Psoas muscle (tissue), 8 donors: ENCODE measurements around the gene TRPV5. TPM values are rescaled to one million over a fixed set of nuclear protein-coding genes. Genes with fewer than 3 reads are reported as not detected.

Experiments
- ATAC-seq, 4 donors: fragments of 200-7000 bp; cut with Tn5 transposase; one replicate each; pipeline ENCODE4 v1.9.1; 2020; ENCODE audit warnings: moderate library complexity in 3 of 4, mild to moderate bottlenecking in 2 of 4
- DNase-seq, 2 donors: peaks; one replicate each; pipeline ENCODE4 v3.0.0-alpha.2; 2020
- H3K27ac ChIP-seq: fragments of 200-600 bp; one replicate; pipeline ENCODE4 v1.8.0; 2022
- H3K27me3 ChIP-seq, 3 donors: fragments of 200-600 bp in 1 of 3; one replicate each; pipeline versions ENCODE4 v1.6.1 to v1.8.0; 2013 to 2022; ENCODE audit warnings: low read length in 2 of 3, mild to moderate bottlenecking in 2 of 3, moderate library complexity in 1 of 3; ENCODE audit not compliant: insufficient read depth in 3 of 3
- H3K36me3 ChIP-seq, 2 donors: fragments of 200-600 bp in 1 of 2; one replicate each; pipeline versions ENCODE4 v1.6.1 to v1.8.0; 2013 to 2022; ENCODE audit warnings: low read depth in 1 of 2, mild to moderate bottlenecking in 1 of 2, moderate library complexity in 1 of 2; ENCODE audit not compliant: insufficient read depth in 1 of 2
- H3K4me1 ChIP-seq: fragments of 200-600 bp; one replicate; pipeline ENCODE4 v1.8.0; 2022
- H3K4me3 ChIP-seq: fragments of 200-600 bp; one replicate; pipeline ENCODE4 v1.8.0; 2022; ENCODE audit warnings: mild to moderate bottlenecking
- H3K9me3 ChIP-seq: fragments of 200-600 bp; one replicate; pipeline ENCODE4 v1.8.0; 2022
- CTCF ChIP-seq: fragments of 200-600 bp; IDR thresholded peaks from one replicate; pipeline ENCODE4 v1.8.0; 2022; ENCODE audit warnings: antibody characterized with exemption
- WGBS, 3 donors: extraction: QIAGEN DNeasy Blood & Tissue Kit; methylation state at CpG; one replicate each; pipeline versions ENCODE4 v1.1.6 to v1.1.7; 2013; 5-methylcytosine and 5-hydroxymethylcytosine counted together
- intact Hi-C, 2 donors: fragments of 100-400 bp; cut with DNase I; formaldehyde crosslinking; loops; one replicate each; pipeline versions ENCODE4 v1.11.0 to v1.14.2; 2022
- polyA plus RNA-seq, 3 donors: library from polyadenylated mRNA; stranded (reverse); fragments of 200-250 nt; gene quantifications; one replicate each; pipeline ENCODE4 v1.2.3, GENCODE V29; 2013
- total RNA-seq, 4 donors: library from RNA; stranded (reverse); fragmentation: NEBNext Ultra II Directional in 2 of 4; extraction: Animal tissue kit (Norgen Biotek cat#: 25700) in 2 of 4; gene quantifications; one replicate each; pipeline versions ENCODE4 v1.2.1 to v1.2.4, GENCODE V29; 2021 to 2023
- donor health status: healthy with polysubstance abuse.
- donor health status: DM: no; HTN: no; CAD: no; lungs with moderate emphysema.
- donor health status: Bipolar disorder and iron deficiency.
- donor health status: healthy.
- donor health status: DM: yes; HTN: yes; CAD: no.
- donor health status: DM: no; HTN: no; CAD: no.
- donor health status: DM: no; HTN: no; CAD: no.
- donor health status: DM: yes; HTN: yes; CAD: no.

The TRPV5 gene
- total and polyA plus RNA-seq, 7 donors: 0.06 TPM; not detected in 6

GRCh38 chr7:142942746-142943145 lies 9.2 kb upstream of the TRPV5 start:
- no peaks in the 10 kb centered on the region for H3K4me1 ChIP-seq
- no peak overlapping the region for H3K27ac ChIP-seq
- no peak for TF ChIP-seq CTCF
- H3K36me3 ChIP-seq: no peaks in the 10 kb centered on the region
- H3K27me3 ChIP-seq: peaks cover 0 to 2% (median 0%) of the 10 kb centered on the region in 3 donors
- no peak for ATAC-seq
- 92 to 94% (median 93%) methylated on average over 6 of the region's 6 CpGs for WGBS, 3 donors
- intact Hi-C loops: no loop called here
- H3K4me3 ChIP-seq: no peak overlapping the region
- no peaks in the 10 kb centered on the region for H3K9me3 ChIP-seq
- no peak for DNase-seq

- peaks cover 0 to 2% (median 0%) of the 10 kb centered on the region in 3 donors for H3K27me3 ChIP-seq
- WGBS, 3 donors: 92 to 95% (median 93%) methylated on average over 7 of the region's 7 CpGs
- TF ChIP-seq CTCF: no peak
- no peaks in the 10 kb centered on the region for H3K4me1 ChIP-seq
- DNase-seq (no peak), ATAC-seq (no peak)
- H3K27ac ChIP-seq: no peak overlapping the region
- no peaks in the 10 kb centered on the region for H3K36me3 ChIP-seq
- intact Hi-C loops: no loop called here
- no peaks in the 10 kb centered on the region for H3K9me3 ChIP-seq
- no peak overlapping the region for H3K4me3 ChIP-seq
Observed at GRCh38 chr7:142941541-142941940, 8.0 kb upstream of the TRPV5 start.

GRCh38 chr7:142940966-142941535 lies 7.5 kb upstream of the TRPV5 start:
- no peak for TF ChIP-seq CTCF
- no peak for DNase-seq
- H3K27ac ChIP-seq: no peak overlapping the region
- H3K36me3 ChIP-seq: no peaks in the 10 kb centered on the region
- H3K4me3 ChIP-seq: no peak overlapping the region
- 63 to 69% (median 67%) methylated on average over 10 of the region's 10 CpGs for WGBS, 3 donors
- peaks cover 0 to 2% (median 0%) of the 10 kb centered on the region in 3 donors for H3K27me3 ChIP-seq
- H3K9me3 ChIP-seq: no peaks in the 10 kb centered on the region
- ATAC-seq: no peak
- intact Hi-C loops: no loop called here
- no peaks in the 10 kb centered on the region for H3K4me1 ChIP-seq

GRCh38 chr7:142939226-142939910 lies 5.8 kb upstream of the TRPV5 start, which contains the start of gene LLCFC1:
Gene LLCFC1 (plus strand): TSS chr7:142939484. CDS start chr7:142939622, 138 bp downstream.
- Histone ChIP-seq H3K9me3 (no peaks in the 10 kb centered on the region), H3K27me3 (peaks cover 0 to 9% (median 2%) of the 10 kb centered on the region in 3 donors), H3K4me3 (no peak within 1 kb of the TSS), H3K4me1 (no peaks in the 10 kb centered on the region), H3K36me3 (no peaks in the 10 kb centered on the region), H3K27ac (no peak within 1 kb of the TSS)
- DNase-seq (no peak), ATAC-seq (no peak)
- no peak for TF ChIP-seq CTCF
- 51 to 72% (median 59%) methylated on average over 10 of the region's 10 CpGs for WGBS, 3 donors
- intact Hi-C loops: no loop called here
